GM12874 (cell line): ENCODE results near the gene SPANXA2.
"Not testable (repeated sequence)": the region's sequence is repeated elsewhere in the genome, so short reads cannot be mapped to it uniquely, and the experiment has no call there.

ENCODE experiments used
- CTCF ChIP-seq: IDR thresholded peaks from 2 replicates; pipeline ENCODE4 v1.5.1; 2011; ENCODE audit warnings: low read depth, mild to moderate bottlenecking, control low read depth, low read length, moderate library complexity; ENCODE audit not compliant: insufficient read depth

The SPANXA2 gene, protein sequence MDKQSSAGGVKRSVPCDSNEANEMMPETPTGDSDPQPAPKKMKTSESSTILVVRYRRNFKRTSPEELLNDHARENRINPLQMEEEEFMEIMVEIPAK

GRCh38 chrX:141589408-141589807 lies at the start of gene SPANXA2:
Gene SPANXA2, plus strand, starts transcription at chrX:141589708. Its CDS starts 60 bp downstream, at chrX:141589768.
- not testable (repeated sequence) for TF ChIP-seq CTCF

GRCh38 chrX:141584638-141585037 lies 4.9 kb upstream of the SPANXA2 start, which contains the start of gene SPANXA1:
Gene SPANXA1, minus strand, starts transcription at chrX:141584738. Its CDS starts 60 bp downstream, at chrX:141584678.
- TF ChIP-seq CTCF, result not testable (repeated sequence)

GRCh38 chrX:141609111-141609510 lies 19.6 kb downstream of the SPANXA2 start:
- no peak for TF ChIP-seq CTCF

DNA sequence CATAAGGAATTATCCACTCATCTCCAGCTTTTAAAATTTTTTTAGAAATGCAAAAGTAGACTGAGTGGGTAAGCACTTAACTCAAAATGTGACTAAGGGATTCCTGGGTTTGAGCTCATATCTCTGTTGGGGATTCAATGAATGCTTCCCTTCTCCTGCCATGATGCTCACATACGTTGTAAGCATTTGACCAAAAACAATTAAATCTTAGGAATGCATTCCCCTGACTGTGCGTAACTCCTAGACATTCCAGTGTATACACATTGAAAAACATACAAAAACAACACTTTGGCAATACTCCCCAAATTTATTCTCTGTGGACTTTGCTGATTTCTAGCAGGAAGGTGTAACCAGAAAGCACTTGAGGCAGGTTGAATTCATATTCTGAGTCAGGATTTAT lies 29.8 kb downstream of the SPANXA2 start:
- no peak for TF ChIP-seq CTCF

GRCh38 chrX:141632124-141632523 lies 42.6 kb downstream of the SPANXA2 start:
- no peak for TF ChIP-seq CTCF

GRCh38 chrX:141638550-141638949 lies 49.0 kb downstream of the SPANXA2 start:
- TF ChIP-seq CTCF, result no peak
